Stimulated activated naive CD8-positive, alpha-beta T cell treated with anti-CD3 and anti-CD28 coated beads, Interleukin-15, Interleukin-2, amounts not matched to agents 100 U/mL and 50 U/mL, for 24 hours (primary cell): ENCODE results near the gene CCDC102A.

Experiments used
- ATAC-seq: fragments of 150-1000 bp; cut with Tn5 transposase; one replicate; pipeline ENCODE4 v1.10.0; 2021
- DNase-seq: peaks from one replicate; pipeline ENCODE4 v3.0.0; 2021

CCDC102A gene

GRCh38 chr16:57537194-57537505 lies 779 bp upstream of the CCDC102A start:
- DNase-seq (peak; percentile 70), ATAC-seq (no peak)

GRCh38 chr16:57535680-57536305 lies 578 bp downstream of the CCDC102A start:
- DNase-seq, result peak; percentile 96
- peak; percentile 83 for ATAC-seq

- DNase-seq, result peak; percentile 22
- no peak for ATAC-seq
Measured at GRCh38 chr16:57534881-57535658, 1.3 kb downstream of the CCDC102A start.

DNA sequence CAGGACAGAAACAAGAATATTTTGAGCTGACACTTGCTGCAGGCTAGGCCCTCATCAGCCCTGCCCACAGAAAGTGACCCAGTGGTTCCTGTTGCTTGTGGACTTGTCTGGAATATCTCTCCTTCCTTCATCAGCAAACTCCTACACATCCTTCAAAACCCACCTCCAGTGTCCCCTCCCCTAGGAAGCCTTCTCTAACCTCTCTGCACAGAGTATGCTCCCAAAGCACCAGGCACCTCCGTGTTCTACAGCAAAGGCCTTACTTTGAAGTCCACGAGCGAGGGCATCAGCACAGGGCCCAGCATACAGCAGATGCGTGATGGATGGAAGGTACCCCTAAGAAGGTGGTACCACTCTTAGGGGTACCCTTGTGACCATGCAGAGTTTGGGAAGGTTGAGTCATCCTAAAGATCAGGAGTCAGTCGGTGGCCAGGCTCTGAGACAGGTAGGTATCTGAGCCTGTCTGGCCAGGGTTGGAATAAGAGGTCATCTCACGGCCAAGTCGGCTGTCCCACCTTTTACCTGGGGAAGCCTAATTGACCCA lies 2.0 kb downstream of the CCDC102A start:
- ATAC-seq (no peak), DNase-seq (no peak)

GRCh38 chr16:57533431-57534336 lies 2.7 kb downstream of the CCDC102A start:
- DNase-seq, result peak; percentile 40
- ATAC-seq, result no peak

DNA sequence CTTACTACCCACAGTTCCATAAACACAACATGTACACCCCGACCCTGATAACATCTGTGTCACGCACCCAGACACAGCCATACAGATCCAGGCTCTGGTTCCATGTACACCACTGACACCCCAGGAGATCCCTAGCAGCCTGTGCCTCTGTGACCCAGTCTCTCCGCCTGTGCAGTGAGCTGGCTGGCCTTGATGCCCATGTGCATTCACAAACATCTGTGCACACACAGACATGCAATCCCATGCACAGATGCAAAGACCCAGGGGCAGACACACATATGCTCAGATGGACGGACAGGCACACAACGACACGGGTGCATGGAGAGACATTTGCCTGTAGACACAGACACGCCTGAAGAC lies 4.1 kb downstream of the CCDC102A start:
- no peak for DNase-seq
- no peak for ATAC-seq

DNA sequence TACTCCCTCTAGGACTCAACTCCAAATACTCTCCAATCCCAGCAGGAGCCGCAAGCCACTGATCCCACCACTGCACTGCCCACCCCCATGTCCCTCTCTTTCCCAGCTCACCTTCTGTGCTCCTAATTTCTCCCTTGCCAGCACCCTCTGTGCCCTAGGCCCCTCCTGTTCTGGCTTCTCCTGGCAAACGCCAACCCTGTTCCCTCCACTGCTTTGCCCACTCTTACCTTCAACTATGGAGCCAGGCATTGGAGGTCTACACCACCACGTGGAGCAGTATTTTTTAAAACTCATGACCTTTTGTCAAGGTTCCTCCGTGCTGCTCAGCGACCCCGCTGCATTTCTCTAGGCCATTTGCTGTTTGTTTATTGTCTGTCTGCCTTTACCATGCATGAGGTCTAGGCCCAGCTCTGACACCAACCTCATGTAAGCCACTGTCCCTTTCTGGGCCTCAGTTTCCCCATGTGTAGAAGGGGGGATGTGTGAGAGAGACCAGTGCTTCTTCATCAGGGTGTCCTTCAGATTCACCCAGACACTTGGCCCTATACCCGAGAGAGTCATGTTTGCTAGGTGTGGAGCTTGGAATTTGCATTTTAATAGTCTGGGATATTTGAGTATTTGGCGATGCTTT lies 4.6 kb downstream of the CCDC102A start:
- ATAC-seq (no peak), DNase-seq (no peak)

DNA sequence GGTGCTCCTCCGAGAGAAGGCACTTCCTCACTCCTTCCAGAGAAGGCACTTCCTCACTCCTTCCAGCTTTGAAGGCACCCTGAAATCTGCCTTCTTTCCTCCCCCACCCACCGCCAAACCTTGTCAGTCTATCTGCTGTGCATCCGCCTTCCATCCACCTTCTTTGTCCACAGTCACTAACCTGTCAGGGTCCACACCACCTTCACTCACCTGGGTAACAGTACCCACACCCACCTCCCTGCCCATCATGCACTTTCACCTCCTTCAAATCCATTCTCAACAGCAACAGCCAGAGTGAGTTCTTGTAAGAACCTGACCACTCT lies 5.2 kb downstream of the CCDC102A start:
- ATAC-seq (no peak), DNase-seq (no peak)

- ATAC-seq (no peak), DNase-seq (no peak)
Measured at GRCh38 chr16:57530522-57531252, 5.7 kb downstream of the CCDC102A start.

GRCh38 chr16:57530104-57530521 lies 6.3 kb downstream of the CCDC102A start:
- peak; percentile 75 for DNase-seq
- peak; percentile 91 for ATAC-seq

DNA sequence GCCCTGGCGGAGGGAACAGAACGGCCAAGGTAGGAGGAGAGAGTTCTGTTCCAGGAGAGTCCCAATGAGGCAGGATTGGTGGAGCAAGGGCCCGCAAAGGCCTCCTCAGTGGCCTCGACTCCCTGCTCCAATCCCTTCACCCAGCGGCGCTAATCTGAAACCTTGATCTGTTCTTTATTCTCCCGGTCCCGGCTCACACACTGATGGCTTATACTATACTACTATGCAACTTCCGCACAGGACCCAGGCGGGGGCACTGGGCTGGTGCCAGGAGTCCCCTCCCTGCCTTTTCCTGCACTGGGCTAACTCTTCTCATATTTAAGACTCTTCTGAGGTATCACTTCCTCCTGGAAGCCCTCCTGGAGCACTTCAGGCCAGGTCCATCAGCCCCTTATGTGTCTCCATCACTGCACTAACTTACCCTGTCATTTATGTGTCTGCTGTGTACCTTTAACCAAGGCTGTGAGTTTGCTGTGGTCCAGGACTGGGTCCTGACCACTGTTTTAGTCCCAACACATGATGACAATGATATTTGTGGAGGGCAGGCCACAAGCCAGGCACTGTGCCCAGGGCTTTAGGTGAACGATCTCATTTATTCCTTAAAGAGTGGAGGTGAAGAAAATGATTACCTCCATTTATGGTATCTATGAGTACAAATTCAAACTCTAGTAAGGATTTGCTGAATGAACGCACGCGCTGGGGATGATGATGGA lies 6.8 kb downstream of the CCDC102A start:
- peak; percentile 10 for ATAC-seq
- DNase-seq, result no peak

DNA sequence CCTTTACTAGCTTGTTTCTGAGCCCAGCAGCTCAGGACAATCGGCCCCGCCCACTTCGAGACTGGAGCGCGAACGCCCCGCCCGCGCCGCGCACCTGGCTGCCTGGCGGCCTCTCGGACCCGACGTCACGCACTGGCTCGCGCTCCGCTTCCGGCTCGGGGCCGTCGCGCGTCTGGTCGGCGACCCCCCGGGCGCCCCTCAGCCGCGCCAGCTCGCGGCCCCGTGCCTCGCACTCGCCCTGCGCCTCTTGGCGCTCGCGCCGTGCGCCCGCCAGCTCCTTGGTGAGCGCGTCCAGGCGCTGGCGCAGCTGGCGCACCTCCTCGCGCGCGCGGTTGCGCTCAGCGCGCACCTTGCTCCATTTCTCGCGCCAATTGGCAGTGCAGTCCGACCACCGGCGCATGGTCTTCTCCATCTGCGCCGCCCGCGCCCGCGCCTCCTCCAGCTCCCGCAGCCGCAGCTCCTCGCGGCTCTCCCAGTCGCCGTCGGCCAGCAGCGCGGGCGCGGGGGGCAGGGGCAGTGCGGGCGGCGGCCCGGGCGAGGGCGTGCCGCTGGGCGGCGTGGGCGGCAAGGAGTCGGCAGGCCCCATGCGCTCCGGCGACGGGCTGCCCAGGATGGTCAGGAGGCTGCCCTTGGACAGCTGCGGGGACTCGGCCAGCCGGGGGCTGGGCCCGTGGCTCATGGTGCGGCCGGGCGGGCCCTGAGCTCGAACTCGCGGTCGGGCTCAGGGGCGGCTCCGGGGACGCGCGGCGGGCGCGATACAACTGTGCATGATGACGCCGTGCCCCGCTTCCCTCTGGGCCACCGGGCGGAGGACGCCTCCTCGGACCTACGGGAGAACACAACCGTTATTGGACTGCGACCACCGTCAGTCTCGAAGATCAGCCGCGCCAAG lies 7.6 kb downstream of the CCDC102A start:
- ATAC-seq (no peak), DNase-seq (no peak)

GRCh38 chr16:57527610-57528360 lies 8.6 kb downstream of the CCDC102A start:
- DNase-seq (no peak), ATAC-seq (no peak)

GRCh38 chr16:57527027-57527426 lies 9.3 kb downstream of the CCDC102A start:
- ATAC-seq, result no peak
- no peak for DNase-seq

- no peak for ATAC-seq
- no peak for DNase-seq
Measured at GRCh38 chr16:57526498-57526897, 9.9 kb downstream of the CCDC102A start.

- ATAC-seq (no peak), DNase-seq (no peak)
Measured at GRCh38 chr16:57525761-57526160, 10.6 kb downstream of the CCDC102A start.

- ATAC-seq (no peak), DNase-seq (no peak)
Measured at GRCh38 chr16:57522960-57523359, 13.4 kb downstream of the CCDC102A start.

DNA sequence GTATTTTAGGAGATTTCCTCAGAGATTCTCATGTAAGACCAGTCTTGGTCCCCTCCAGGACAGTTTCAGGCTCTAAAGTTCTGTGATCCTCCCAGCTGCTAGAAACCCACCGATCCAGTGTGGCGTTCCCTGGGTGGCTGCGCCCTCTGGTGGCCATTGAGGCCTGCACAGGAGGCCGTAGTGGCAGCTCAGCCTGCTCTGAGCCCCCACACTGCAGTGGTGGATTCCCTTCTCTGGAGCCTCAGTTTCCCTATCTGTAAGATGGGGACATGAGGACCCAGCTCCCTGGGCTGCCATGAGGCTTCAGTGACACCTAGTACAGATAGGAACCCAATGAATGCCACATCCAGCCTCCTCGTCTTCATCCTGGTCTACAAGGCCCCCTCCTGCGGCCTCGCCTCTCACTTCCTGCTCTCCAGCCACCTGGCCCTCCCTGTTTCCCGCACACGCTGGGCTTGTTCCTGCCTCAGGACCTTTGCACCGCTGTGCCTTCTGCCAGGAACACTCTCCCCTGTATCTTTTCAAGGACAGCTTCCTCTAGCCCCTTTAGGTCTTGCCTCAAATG lies 16.5 kb downstream of the CCDC102A start:
- peak; percentile 89 for DNase-seq
- peak; percentile 91 for ATAC-seq

- ATAC-seq (no peak), DNase-seq (no peak)
Measured at GRCh38 chr16:57518922-57519321, 17.4 kb downstream of the CCDC102A start.
